Nephron (organoid): Measurements from ENCODE around the gene IL19.
"Not testable (repeated sequence)": the region's sequence is repeated elsewhere in the genome, so short reads cannot be mapped to it uniquely, and the experiment has no call there.

ENCODE experiments used
- H3K27ac Mint-ChIP-seq, 3 experiments: 2 replicates each; pipeline ENCODE4 v1.8.0; 2020; ENCODE audit warnings: mixed read lengths in 3 of 3, mild to moderate bottlenecking in 2 of 3, moderate library complexity in 1 of 3
- H3K27me3 Mint-ChIP-seq: 2 replicates; pipeline ENCODE4 v1.8.0; 2021; ENCODE audit warnings: low read depth, mild to moderate bottlenecking, moderate library complexity, mixed read lengths
- H3K36me3 Mint-ChIP-seq: 2 replicates; pipeline ENCODE4 v1.8.0; 2020; ENCODE audit warnings: low read depth, mixed read lengths
- H3K4me1 Mint-ChIP-seq: 2 replicates; pipeline ENCODE4 v1.8.0; 2020; ENCODE audit warnings: mixed read lengths
- H3K4me3 Mint-ChIP-seq, 3 experiments: 2 replicates each; pipeline ENCODE4 v1.8.0; 2020; ENCODE audit warnings: mild to moderate bottlenecking in 3 of 3, mixed read lengths in 3 of 3, moderate library complexity in 2 of 3
- H3K9me3 Mint-ChIP-seq: 2 replicates; pipeline ENCODE4 v1.8.0; 2020; ENCODE audit warnings: mixed read lengths
- TF ChIP-seq, protein P1 (sequence below), 3 experiments: fragments of 200-600 bp; sonication (generic); IDR thresholded peaks; one replicate each; pipeline ENCODE4 v1.5.0; 2021; ENCODE audit warnings: antibody characterized with exemption in 3 of 3; ENCODE audit not compliant: unreplicated experiment in 3 of 3

Gene IL19

DNA sequence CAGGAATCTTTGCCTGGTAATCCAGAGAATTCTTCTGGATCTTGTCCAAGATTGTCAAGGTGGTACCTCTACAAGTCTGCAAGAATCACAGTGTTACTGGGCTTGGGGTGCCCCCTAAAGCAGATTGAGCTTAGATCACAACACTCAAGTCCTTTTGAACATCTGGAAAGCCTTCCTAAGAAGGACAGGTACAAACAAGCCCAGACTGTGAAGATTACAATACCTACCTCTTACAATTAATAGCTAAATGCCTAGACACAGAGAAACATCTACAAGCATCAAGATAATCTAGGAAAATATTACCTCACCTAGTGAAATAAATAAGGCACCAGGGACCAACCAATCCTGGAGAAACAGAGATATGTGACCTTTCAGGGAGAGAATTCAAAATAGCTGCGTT lies 77.4 kb downstream of the IL19 start:
- H3K27me3 Mint-ChIP-seq, result peaks cover 5% of the 10 kb centered on the region

DNA sequence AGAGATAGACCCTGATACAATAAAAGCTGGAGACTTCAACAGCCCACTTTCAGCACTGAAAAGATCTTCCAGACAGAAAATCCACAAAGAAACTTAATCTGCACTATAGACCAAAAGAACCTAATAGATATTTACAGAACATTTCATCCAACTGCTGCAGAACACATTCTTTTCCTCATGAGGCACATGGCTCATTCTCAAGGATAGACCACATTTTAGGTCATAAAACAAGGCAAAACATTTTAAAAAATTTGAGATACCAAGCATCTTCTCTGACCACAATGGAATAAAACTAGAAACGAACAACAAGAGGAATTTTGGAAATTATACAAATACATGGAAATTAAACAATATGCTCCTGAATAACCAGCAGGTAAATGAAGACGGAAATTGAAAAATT lies 79.8 kb downstream of the IL19 start:
- H3K27ac Mint-ChIP-seq, result no peak overlapping the region

More for the DNA sequence above, 77.4 kb downstream of the IL19 start:
- H3K27ac Mint-ChIP-seq, result no peak overlapping the region
- H3K9me3 Mint-ChIP-seq, result peaks cover 30% of the 10 kb centered on the region
- H3K4me1 Mint-ChIP-seq, result no peaks in the 10 kb centered on the region
- no peak overlapping the region for H3K4me3 Mint-ChIP-seq
- TF ChIP-seq, protein P1, sequence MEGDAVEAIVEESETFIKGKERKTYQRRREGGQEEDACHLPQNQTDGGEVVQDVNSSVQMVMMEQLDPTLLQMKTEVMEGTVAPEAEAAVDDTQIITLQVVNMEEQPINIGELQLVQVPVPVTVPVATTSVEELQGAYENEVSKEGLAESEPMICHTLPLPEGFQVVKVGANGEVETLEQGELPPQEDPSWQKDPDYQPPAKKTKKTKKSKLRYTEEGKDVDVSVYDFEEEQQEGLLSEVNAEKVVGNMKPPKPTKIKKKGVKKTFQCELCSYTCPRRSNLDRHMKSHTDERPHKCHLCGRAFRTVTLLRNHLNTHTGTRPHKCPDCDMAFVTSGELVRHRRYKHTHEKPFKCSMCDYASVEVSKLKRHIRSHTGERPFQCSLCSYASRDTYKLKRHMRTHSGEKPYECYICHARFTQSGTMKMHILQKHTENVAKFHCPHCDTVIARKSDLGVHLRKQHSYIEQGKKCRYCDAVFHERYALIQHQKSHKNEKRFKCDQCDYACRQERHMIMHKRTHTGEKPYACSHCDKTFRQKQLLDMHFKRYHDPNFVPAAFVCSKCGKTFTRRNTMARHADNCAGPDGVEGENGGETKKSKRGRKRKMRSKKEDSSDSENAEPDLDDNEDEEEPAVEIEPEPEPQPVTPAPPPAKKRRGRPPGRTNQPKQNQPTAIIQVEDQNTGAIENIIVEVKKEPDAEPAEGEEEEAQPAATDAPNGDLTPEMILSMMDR (IDR thresholded peaks at IDR 0.05; ENCODE audit: unreplicated experiment in 3 of 3), result no peak
- H3K36me3 Mint-ChIP-seq, result no peaks in the 10 kb centered on the region

DNA sequence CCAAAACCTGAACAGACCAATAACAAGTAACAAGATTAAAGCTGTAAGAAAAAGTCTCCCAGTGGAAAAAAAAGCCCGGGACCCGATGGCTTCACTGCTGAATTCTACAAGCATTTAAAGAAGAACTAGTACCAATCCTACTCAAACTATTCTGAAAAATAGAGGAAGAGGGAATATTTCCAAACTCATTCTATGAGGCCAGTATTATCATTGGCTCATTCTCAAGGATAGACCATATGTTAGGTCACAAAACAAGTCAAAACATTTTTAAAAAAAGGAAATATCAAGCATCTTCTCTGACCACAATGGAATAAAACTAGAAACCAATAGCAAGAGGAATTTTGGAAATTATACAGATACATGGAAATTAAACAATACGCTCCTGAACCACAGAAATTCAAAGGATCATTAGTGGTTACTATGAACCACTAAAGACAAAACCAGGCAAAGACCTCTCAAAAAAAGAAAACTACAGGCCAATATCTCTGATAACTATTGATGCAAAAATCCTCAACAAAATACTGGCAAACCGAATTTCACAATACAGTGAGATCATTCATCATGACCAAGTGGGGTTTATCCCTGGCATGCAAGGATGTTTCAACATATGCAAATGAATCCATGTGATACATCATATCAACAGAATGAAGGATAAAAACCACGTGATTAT lies 80.9 kb downstream of the IL19 start:
- peaks cover 35% of the 10 kb centered on the region for H3K9me3 Mint-ChIP-seq

More for the DNA sequence above, 79.8 kb downstream of the IL19 start:
- TF ChIP-seq, protein P1 (IDR thresholded peaks at IDR 0.05; ENCODE audit: unreplicated experiment in 3 of 3), result no peak
- H3K4me1 Mint-ChIP-seq, result no peaks in the 10 kb centered on the region
- peaks cover 5% of the 10 kb centered on the region for H3K27me3 Mint-ChIP-seq
- peaks cover 35% of the 10 kb centered on the region for H3K9me3 Mint-ChIP-seq
- H3K36me3 Mint-ChIP-seq, result no peaks in the 10 kb centered on the region
- H3K4me3 Mint-ChIP-seq, result no peak overlapping the region

DNA sequence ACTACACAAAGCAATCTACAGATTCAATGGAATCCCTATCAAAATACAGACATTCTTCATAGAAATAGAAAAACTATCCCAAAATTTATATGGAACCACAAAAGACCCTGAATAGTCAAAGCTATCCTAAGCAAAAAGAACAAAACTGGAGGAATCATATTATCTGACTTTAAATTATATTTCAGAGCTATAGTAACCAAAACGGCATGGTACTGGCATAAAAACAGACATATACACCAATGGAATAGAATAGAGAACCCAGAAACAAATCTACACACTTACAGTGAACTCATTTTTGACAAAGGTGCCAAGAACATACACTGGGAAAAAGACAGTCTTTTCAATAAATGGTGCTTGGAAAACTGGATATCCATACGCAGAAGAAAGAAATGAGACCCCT lies 82.1 kb downstream of the IL19 start:
- H3K27ac Mint-ChIP-seq, H3K4me3 Mint-ChIP-seq, H3K4me1 Mint-ChIP-seq, H3K36me3 Mint-ChIP-seq: not testable (repeated sequence)
- Mint-ChIP-seq H3K27me3 (peaks cover 20% of the 10 kb centered on the region), H3K9me3 (peaks cover 35% of the 10 kb centered on the region)

More for the DNA sequence above, 80.9 kb downstream of the IL19 start:
- Mint-ChIP-seq H3K4me1 (no peaks in the 10 kb centered on the region), H3K36me3 (no peaks in the 10 kb centered on the region), H3K4me3 (no peak overlapping the region), H3K27me3 (peaks cover 12% of the 10 kb centered on the region), H3K27ac (no peak overlapping the region)
- TF ChIP-seq, protein P1 (IDR thresholded peaks at IDR 0.05; ENCODE audit: unreplicated experiment in 3 of 3), result no peak

DNA sequence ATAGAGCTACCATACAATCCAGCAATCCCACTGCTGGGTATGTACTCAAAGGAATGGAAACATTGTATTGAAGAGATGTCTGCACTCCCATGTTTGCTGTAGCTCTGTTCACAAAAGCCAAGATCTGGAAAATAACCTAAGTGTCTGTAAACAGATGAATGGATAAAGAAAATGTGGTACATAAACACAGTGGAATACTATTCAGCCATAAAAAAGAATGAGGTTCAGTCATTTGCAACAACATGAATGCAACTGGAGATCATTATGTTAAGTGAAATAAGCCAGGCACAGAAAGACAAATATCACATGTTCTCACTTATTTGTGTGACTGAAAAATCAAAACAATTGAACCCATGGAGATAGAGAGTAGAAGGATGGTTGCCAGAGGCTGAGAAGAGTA lies 83.1 kb downstream of the IL19 start:
- not testable (repeated sequence) for H3K4me3 Mint-ChIP-seq, H3K36me3 Mint-ChIP-seq, H3K4me1 Mint-ChIP-seq, H3K27ac Mint-ChIP-seq
- Mint-ChIP-seq H3K9me3 (peaks cover 31% of the 10 kb centered on the region), H3K27me3 (peaks cover 22% of the 10 kb centered on the region)

DNA sequence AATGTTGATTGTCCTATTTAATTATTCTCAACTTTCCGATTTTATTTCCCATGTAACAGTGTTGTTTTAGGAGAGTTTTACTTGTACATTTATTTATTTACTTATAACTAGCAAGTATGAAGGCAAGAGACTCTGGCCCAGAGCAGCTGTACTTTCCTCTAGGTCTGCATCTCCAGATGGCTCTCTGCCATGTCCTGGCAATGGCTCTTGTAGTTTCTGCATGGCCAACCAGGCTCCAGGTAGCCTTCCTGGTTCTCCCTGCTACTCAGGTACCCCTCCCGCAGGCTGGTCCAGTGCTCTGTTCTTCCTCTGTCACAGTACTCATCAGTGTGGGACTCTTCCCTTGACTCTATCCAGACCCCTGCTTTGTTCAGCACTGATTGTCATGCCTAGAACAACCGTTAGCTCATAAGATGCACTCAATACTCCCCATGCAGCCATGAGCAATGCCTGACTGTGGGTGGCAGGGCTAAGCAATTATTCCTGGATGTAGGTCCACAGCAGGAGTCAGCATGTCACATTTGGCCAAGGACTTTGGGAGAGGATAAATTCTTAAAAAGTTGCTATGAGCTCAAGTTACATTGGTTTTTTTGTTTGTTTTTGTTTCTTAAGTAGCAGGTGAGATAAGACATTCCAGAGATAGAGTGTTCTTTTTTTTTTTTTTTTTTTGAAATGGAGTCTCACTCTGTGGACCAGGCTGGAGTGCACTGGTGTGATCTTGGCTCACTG lies 84.0 kb downstream of the IL19 start:
- Mint-ChIP-seq H3K36me3 (no peaks in the 10 kb centered on the region), H3K4me3 (no peak overlapping the region), H3K9me3 (peaks cover 27% of the 10 kb centered on the region), H3K27me3 (peaks cover 22% of the 10 kb centered on the region), H3K27ac (no peak overlapping the region), H3K4me1 (no peaks in the 10 kb centered on the region)
- TF ChIP-seq, protein P1 (IDR thresholded peaks at IDR 0.05; ENCODE audit: unreplicated experiment in 3 of 3), result no peak

DNA sequence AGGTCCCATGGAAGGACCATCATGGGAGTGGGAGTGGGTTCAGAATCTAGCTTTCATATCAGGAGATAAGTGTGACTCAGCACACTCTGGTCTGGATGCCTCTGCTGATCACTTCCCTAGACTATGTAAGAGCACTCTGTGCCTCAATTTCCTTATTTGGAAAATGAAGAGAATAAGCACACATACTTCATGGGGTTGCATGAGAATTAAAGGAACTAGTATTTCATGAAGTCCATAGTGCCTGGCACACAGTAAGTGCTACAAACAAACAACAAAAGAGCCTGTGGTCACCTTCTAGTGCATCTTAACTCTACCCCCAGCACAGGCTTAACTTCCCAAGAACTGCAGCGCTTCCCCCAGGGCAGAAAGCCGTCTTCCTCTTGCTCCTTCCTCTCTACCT lies 85.3 kb downstream of the IL19 start:
- Mint-ChIP-seq H3K27me3 (peaks cover 30% of the 10 kb centered on the region), H3K4me3 (no peak overlapping the region), H3K36me3 (no peaks in the 10 kb centered on the region), H3K27ac (no peak overlapping the region), H3K4me1 (no peaks in the 10 kb centered on the region), H3K9me3 (peaks cover 23% of the 10 kb centered on the region)
- TF ChIP-seq, protein P1 (IDR thresholded peaks at IDR 0.05; ENCODE audit: unreplicated experiment in 3 of 3), result no peak
